Measurements from ENCODE around the gene VOPP1. TPM values are rescaled to one million over a fixed set of nuclear protein-coding genes. Genes with fewer than 3 reads are reported as not detected.

VOPP1 gene
- total RNA-seq, 4 donors from 2014 or later, result 23.7 to 42.1 (median 37.5) TPM

DNA sequence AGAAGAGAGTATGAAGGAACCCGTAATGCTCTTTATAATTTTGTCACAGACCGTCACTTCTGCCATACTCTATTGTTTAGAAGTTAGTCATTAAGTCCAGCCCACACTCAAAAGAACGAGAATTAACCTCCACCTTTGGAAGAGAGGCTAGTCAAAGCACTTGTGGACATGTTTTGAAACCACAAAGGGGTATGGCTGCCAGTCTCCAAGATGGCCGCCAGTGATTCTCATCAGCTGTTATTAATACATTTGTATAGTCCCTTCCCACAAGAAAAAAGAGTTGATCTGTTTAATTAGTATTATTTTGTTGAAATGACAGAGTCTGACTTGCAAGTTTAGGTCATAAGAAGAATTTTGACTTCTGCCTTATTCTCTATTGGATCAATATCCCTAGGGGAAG, 23.2 kb upstream of the VOPP1 start:
- DNase-seq (ENCODE audit: extremely low spot score), result no peak
- Histone ChIP-seq H3K36me3 (no peaks in the 10 kb centered on the region), H3K9me3 (no peaks in the 10 kb centered on the region), H3K27ac (replicated peaks in 1 of 4) (no peak overlapping the region), H3K4me1 (peaks cover 0 to 10% (median 5%) of the 10 kb centered on the region in 4 donors), H3K4me3 (no peak overlapping the region), H3K27me3 (peaks cover 0 to 15% (median 0%) of the 10 kb centered on the region in 4 donors)
- TF ChIP-seq POLR2AphosphoS5 (IDR thresholded peaks at IDR 0.05) (no peak), POLR2A (IDR thresholded peaks at IDR 0.05; ENCODE audit: low read depth) (no peak), EP300 (IDR thresholded peaks at IDR 0.05) (no peak)
- TF ChIP-seq, protein P1, sequence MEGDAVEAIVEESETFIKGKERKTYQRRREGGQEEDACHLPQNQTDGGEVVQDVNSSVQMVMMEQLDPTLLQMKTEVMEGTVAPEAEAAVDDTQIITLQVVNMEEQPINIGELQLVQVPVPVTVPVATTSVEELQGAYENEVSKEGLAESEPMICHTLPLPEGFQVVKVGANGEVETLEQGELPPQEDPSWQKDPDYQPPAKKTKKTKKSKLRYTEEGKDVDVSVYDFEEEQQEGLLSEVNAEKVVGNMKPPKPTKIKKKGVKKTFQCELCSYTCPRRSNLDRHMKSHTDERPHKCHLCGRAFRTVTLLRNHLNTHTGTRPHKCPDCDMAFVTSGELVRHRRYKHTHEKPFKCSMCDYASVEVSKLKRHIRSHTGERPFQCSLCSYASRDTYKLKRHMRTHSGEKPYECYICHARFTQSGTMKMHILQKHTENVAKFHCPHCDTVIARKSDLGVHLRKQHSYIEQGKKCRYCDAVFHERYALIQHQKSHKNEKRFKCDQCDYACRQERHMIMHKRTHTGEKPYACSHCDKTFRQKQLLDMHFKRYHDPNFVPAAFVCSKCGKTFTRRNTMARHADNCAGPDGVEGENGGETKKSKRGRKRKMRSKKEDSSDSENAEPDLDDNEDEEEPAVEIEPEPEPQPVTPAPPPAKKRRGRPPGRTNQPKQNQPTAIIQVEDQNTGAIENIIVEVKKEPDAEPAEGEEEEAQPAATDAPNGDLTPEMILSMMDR (IDR thresholded peaks at IDR 0.05), result no peak
- 89% methylated on average over 4 of the region's 4 CpGs for WGBS
- intact Hi-C loops (cut with DNase I), result loop anchor here (5.0 to 10.0 kb wide), 2 partner anchors 171 to 318 kb away; no protein-coding TSS in a partner anchor

GRCh38 chr7:55594870-55595269, 22.6 kb upstream of the VOPP1 start:
- no peak for DNase-seq (ENCODE audit: extremely low spot score)
- no peaks in the 10 kb centered on the region for H3K9me3 ChIP-seq
- TF ChIP-seq EP300 (IDR thresholded peaks at IDR 0.05) (no peak), POLR2AphosphoS5 (IDR thresholded peaks at IDR 0.05) (no peak)
- H3K4me1 ChIP-seq, result peaks cover 0 to 10% (median 5%) of the 10 kb centered on the region in 4 donors
- H3K27ac ChIP-seq (replicated peaks in 1 of 4), result no peak overlapping the region
- H3K27me3 ChIP-seq, result peaks cover 0 to 22% (median 0%) of the 10 kb centered on the region in 4 donors
- no peaks in the 10 kb centered on the region for H3K36me3 ChIP-seq
- H3K4me3 ChIP-seq, result no peak overlapping the region
- intact Hi-C loops (cut with DNase I), result loop anchor here (5.0 to 10.0 kb wide), 2 partner anchors 170 to 318 kb away; no protein-coding TSS in a partner anchor

GRCh38 chr7:55594414-55594813, 22.1 kb upstream of the VOPP1 start:
- intact Hi-C loops (cut with DNase I), result loop anchor here (10.0 kb wide), 1 partner anchor 170 kb away; no protein-coding TSS in a partner anchor
- TF ChIP-seq POLR2A (IDR thresholded peaks at IDR 0.05; ENCODE audit: low read depth) (no peak), POLR2AphosphoS5 (IDR thresholded peaks at IDR 0.05) (no peak), EP300 (IDR thresholded peaks at IDR 0.05) (no peak)
- TF ChIP-seq, protein P1 (IDR thresholded peaks at IDR 0.05), result no peak
- peak; percentile 86 for DNase-seq (ENCODE audit: extremely low spot score)
- Histone ChIP-seq H3K4me3 (no peak overlapping the region), H3K36me3 (no peaks in the 10 kb centered on the region), H3K4me1 (peaks cover 0 to 10% (median 5%) of the 10 kb centered on the region in 4 donors), H3K27ac (replicated peaks in 1 of 4) (no peak overlapping the region), H3K9me3 (no peaks in the 10 kb centered on the region), H3K27me3 (peaks cover 0 to 23% (median 0%) of the 10 kb centered on the region in 4 donors)
- 91% methylated on average over 9 of the region's 10 CpGs for WGBS

GRCh38 chr7:55593515-55594318, 21.4 kb upstream of the VOPP1 start:
- no peak overlapping the region for H3K4me3 ChIP-seq
- H3K9me3 ChIP-seq, result no peaks in the 10 kb centered on the region
- no peak overlapping the region for H3K27ac ChIP-seq (replicated peaks in 1 of 4)
- intact Hi-C loops (cut with DNase I), result loop anchor here (10.0 kb wide), 1 partner anchor 169 kb away; no protein-coding TSS in a partner anchor
- H3K4me1 ChIP-seq, result peaks cover 0 to 10% (median 5%) of the 10 kb centered on the region in 4 donors
- H3K27me3 ChIP-seq, result peaks cover 0 to 18% (median 0%) of the 10 kb centered on the region in 4 donors
- peak; percentile 91 for DNase-seq (ENCODE audit: extremely low spot score)
- TF ChIP-seq EP300 (IDR thresholded peaks at IDR 0.05) (no peak), POLR2AphosphoS5 (IDR thresholded peaks at IDR 0.05) (no peak), POLR2A (IDR thresholded peaks at IDR 0.05; ENCODE audit: low read depth) (no peak)
- TF ChIP-seq, protein P1 (IDR thresholded peaks at IDR 0.05), result peak; percentile 59 to 91 (median 60)
- 67% methylated on average over 8 of the region's 14 CpGs for WGBS
- no peaks in the 10 kb centered on the region for H3K36me3 ChIP-seq

GRCh38 chr7:55593172-55593514, 20.8 kb upstream of the VOPP1 start:
- DNase-seq (ENCODE audit: extremely low spot score), result peak; percentile 75
- H3K4me3 ChIP-seq, result no peak overlapping the region
- peaks cover 0 to 10% (median 5%) of the 10 kb centered on the region in 4 donors for H3K4me1 ChIP-seq
- no peaks in the 10 kb centered on the region for H3K9me3 ChIP-seq
- 71% methylated on average over 2 of the region's 4 CpGs for WGBS
- TF ChIP-seq POLR2A (IDR thresholded peaks at IDR 0.05; ENCODE audit: low read depth) (no peak), EP300 (IDR thresholded peaks at IDR 0.05) (no peak), POLR2AphosphoS5 (IDR thresholded peaks at IDR 0.05) (no peak)
- TF ChIP-seq, protein P1 (IDR thresholded peaks at IDR 0.05), result no peak
- peaks cover 0 to 13% (median 0%) of the 10 kb centered on the region in 4 donors for H3K27me3 ChIP-seq
- H3K27ac ChIP-seq (replicated peaks in 1 of 4), result no peak overlapping the region
- no peaks in the 10 kb centered on the region for H3K36me3 ChIP-seq
- intact Hi-C loops (cut with DNase I), result loop anchor here (10.0 kb wide), 1 partner anchor 168 kb away; no protein-coding TSS in a partner anchor
